GM18508 (cell line): ENCODE results near the gene TEC.

Experiments used
- ATAC-seq: cut with Tn5 transposase; IDR thresholded peaks from one replicate; pipeline ENCODE4 v1.9.1; 2021; ENCODE audit warnings: moderate number of reproducible peaks; ENCODE audit not compliant: insufficient read depth, unreplicated experiment

Gene TEC

GRCh38 chr4:48270523-48270897 is 872 bp upstream of the TEC start:
- no peak for ATAC-seq

DNA sequence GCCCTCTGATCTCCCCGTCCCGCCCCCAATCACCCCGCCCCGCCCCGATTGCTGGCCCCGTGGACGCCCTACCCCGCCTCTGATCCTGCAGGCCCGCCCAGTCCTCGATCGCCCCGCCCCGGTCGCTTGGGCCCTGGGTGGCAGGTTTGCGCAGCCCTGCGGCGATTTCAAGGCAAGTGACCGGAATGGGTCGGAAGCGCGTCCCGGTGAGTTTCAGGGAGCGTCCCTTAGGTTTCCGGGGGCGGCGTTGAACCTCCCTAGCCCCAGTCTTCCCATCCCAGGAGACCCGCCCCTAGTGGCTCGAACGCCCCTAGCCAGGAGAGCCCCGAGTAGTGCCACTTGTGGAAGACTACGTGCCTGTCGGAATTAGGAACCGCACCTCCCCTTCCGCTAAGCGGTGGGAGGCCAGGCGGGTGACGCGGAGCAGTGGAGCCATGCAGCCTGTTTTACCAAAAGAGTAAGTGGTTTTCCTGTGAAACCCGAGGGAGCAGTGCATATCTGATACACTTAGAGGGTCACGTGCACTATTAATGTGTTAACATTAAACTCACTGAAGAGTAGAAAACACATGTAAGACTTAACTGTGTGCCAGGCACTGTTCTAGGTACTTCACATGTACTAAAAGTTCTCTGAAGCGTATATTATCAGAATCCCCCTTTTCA is 354 bp upstream of the TEC start:
- peak; percentile 62 for ATAC-seq

DNA sequence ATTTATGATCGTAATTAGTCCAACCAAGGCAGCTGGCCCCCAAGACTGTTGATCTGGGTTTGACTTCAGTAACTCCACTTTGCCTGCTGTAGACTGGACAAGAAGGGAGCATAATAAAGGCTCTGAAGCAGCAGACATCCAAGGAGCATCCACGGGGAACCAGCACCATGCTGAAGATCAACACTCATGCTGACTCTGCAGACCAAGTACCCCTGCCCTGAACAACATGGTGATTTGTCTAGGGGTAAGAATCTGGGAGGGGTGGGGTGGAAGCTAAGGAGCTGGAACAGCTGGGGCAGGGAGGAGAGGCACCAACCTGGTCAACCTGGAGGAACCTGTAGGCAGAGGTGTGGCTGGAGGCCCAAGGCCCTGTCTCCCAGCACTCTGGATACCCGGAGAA is 2.1 kb downstream of the TEC start:
- ATAC-seq = no peak

- ATAC-seq = no peak
Measured at GRCh38 chr4:48266781-48267180, 2.9 kb downstream of the TEC start.

- no peak for ATAC-seq
Measured at GRCh38 chr4:48262926-48263325, 6.7 kb downstream of the TEC start.

- no peak for ATAC-seq
Measured at GRCh38 chr4:48262484-48262883, 7.2 kb downstream of the TEC start.

DNA sequence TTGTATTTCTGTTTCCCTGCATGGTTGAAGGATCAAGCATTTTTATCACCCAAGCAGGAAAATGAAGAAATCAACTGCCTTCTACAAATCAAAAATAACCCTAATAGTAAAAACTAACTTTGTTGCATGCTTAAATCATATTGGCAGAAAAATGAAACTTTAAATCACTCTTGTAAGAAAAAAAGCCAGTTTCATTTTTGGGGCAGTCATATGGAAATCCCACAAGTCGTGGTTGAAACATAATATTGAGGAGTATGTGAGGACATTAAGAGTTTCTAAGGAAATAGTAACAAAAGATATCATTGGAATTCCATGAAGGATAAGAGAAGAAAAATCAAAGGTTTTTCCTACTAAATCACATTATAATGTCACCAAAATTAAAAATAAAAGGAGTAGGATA is 8.4 kb downstream of the TEC start:
- ATAC-seq = no peak

DNA sequence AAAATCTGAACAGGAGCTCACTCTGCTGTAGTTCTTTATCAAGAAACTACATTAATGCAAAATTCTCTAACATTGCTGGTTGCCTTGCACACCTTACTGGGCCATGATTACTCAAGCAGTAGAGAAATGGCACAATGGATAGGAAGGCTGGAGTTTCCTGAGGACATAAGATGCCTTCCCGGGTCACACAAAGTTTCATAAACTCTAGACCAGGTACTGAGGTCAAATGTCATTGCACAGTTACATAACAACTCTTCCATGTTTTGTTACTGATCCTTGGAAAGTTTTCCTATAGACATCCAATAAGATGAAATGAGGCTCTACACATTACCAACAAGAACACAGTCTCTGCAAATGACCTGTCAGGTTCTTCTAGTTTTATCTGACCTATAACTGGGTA is 9.9 kb downstream of the TEC start:
- ATAC-seq = no peak

DNA sequence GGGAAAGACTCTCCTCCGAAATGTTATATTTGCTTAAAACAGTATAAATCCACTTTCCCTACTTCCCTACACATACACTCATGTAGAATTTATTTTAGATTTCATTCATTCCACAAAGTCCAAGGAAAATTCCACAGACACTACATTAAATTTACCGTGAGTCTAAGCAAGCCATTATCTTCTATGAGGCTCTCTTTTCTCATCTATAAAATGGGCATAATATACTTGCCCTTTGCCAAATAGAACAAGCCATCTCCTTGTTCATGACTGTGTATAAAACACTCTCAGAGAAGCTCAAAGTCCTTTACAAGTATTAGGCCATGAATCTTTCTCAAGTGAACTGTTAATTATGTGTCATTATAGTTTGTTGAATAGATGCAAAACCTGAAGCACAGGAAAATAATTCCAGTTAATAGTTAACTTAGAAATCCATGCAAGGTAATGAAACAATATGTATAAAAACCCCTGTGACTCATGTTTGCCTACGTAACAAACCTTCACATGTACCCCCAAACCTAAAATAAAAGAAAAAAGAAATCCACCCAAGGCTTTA is 10.7 kb downstream of the TEC start:
- no peak for ATAC-seq

DNA sequence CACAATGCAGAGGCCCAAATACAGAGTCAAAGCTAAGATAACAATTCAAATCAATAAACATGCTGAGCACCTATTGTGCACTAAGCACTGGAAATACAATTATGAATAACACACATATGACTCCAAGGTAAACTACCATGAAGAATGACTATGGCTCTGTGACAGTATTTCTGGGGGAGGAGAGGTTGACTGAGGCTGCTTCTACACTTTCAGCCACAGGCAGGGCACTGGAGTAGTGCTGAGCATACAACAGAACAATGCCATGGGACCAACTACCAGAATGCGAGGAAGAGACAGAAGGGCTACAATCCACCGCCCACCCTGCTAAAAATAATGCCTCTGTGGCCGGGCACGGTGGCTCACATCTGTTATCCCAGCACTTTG is 13.7 kb downstream of the TEC start:
- ATAC-seq = no peak

GRCh38 chr4:48255072-48255958 is 14.3 kb downstream of the TEC start:
- no peak for ATAC-seq

DNA sequence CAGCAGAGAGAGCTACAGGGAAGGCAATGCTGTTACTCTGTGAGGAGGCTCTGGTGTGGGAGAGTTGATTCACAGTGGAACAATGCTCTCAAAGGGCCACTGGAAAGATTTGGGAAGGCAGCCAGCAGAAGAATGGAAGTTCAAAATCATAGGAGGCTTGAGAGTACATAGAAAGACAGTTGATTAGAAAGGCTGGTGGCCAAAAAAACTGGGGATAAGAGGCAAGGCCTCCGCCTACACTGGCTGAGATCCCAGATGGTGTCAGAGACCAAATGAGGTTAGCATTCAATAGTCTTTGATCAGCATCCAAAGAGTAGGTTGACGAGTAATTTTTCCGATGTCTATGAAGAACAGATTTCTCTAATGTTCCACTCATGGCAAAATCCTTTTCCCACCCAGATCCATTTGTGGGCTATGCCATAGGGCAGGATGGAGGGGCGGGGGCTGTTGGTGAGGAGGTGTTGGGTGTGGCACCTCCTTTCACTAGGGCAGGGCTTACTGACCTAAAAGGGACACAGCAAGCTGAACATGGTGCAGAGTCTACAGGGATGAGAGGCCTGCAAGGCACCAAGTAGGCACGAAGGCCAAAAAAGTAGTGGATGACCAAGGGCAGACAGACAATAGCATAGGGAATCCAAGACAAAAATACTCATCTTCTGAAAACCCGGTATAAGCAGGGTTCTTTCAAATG is 15.1 kb downstream of the TEC start:
- ATAC-seq = no peak

GRCh38 chr4:48252313-48252712 is 17.3 kb downstream of the TEC start:
- ATAC-seq = no peak

- no peak for ATAC-seq
Measured at GRCh38 chr4:48250980-48251379, 18.7 kb downstream of the TEC start.

DNA sequence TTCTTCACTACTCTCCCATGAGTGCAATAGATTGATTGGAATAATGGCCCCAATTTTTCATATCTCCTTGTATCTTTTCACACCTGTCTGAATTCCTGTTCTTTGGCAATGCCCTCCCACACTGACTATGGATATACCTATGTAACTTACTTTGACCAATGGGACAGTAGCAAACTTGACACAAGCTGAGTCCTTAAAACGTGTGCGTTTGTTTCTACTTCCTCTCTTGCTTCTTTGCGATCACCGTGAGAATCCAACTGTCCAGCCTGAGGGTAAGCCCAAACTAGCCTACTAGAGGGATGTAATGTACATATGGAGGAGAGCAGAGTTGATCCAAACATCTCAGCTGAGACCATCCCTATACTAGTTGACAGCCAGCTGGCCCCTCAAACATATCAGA is 19.3 kb downstream of the TEC start:
- no peak for ATAC-seq

DNA sequence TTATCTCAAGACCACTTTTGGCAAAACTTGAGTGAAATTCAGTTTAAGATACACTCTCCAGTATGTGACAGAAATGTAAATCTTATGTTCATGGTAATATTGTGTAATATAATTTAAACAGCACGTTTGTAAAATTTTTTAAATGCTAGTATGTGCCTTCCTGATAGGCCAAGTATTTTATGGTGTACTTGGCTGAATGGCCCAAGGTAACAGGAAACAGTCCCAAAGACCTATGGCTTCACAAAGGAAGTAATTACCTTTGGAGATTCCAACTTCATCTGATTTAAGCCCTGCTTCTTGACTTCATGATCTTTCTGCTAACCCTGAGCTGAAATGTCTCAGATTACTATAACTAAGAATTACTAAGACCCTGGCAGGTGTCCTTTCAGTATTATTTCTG is 20.3 kb downstream of the TEC start:
- ATAC-seq = no peak

- no peak for ATAC-seq
Measured at GRCh38 chr4:48248559-48248953, 21.1 kb downstream of the TEC start.

GRCh38 chr4:48247878-48248558 is 21.6 kb downstream of the TEC start:
- ATAC-seq = no peak

DNA sequence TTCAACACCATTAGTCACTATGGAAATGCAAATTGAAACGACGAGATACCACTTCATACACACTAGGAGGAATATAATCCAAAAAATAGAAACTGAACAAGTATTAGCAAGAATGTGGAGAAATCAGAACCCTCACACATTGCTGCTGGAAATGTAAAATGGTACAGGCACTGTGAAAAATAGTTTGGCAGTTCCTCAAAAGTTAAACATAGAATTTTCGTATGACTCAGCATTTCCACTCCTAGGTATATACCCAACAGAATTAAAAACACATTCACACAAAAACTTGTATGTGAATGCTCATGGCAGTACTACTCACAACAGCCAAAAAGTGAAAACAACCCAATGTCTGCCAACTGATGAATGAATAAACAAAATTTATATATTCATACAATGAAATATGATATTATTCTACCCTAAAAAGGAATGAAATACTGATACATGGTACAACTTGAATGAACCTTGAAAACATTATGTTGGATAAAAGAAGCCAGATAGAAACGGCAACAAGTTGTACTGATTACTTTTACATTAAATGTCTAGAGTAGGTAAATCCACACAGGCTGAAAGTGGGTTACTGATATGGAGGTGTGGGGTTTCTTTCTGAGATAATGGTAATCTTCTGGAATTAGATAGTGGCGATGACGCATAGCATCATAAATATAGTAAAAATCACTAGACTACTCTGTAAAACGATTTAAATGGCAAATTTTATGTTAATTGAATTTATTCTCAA is 22.3 kb downstream of the TEC start:
- no peak for ATAC-seq

GRCh38 chr4:48244665-48245064 is 25.0 kb downstream of the TEC start:
- ATAC-seq = no peak
